Ramos (cell line): ENCODE measurements around the gene ADAMTS9.

Experiments used
- in situ Hi-C: fragments of 300-500 bp; cut with MboI; formaldehyde crosslinking; loops from one replicate; pipeline ENCODE4 v1.14.3; 2022; ENCODE audit warnings: low sequenced_read_pairs; ENCODE audit not compliant: unreplicated experiment

Gene ADAMTS9

DNA sequence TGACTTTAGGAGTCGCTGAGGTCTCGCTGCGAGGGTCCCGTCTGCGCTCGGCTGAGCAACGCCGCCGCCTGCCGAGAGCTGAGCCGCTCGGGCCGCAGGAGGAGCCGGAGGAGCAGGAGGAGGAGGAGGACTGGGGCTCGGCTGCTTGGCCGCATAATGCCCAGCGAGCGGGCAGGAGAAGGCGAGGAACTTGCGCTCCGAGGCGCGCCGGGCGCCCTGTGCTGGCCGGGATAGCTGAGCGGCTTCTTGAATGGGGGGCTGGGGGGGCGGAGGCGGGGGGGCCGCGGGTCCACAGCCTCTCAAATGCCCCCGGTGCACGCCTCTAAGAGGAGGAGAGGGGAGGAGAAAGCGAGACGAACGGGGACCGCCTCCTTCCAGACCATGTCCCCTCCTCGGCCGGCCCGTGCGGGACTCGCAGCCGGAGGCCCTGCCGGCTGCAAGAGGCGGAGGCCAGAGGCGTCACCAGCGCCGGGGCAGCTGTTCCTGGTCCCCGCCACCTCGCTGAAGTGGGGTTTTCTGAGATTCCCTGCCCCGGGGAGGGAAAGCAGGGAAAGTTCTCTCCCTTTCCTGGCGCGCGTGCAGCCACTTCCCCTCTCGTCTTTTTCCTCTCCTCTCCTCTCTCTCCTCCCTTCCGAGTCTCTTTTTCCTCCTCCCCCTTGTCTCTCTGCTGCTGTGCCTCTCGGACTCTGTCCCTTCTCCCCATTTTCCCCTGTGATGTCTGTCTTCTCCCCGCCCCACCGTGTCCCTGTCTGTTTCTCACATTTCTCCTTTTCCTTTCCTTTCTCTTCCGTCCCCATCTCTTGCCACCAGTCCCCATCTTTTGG, at the start of gene ADAMTS9:
Gene ADAMTS9, minus strand, starts transcription at position 220 of the 824 bp plus-strand sequence. CDS start 343 bp downstream, outside the sequence.
- in situ Hi-C loops = no loop called here

GRCh38 chr3:64732576-64732975, 44.8 kb upstream of the ADAMTS9 start:
- in situ Hi-C loops = no loop called here

GRCh38 chr3:64730681-64731080, 42.9 kb upstream of the ADAMTS9 start:
- in situ Hi-C loops = no loop called here

DNA sequence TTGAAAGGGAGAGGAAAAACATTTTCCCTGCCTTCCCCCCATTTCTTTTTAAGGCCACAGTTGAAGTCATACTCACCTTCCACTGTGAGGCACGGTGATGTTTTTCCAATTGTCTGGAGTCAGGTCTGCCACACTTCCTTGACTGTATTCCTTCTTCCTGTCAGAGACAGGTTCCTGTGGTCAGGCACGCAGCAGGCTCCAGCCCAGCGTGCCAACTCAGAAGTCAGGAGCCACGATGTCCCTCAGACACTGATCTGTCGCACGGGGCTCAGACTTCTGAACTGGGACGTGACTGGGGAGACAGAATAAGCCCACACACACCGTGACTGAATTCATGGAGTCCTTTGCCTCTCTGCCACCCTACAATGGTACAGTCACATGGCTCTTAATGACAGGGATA, 41.2 kb upstream of the ADAMTS9 start:
- in situ Hi-C loops = no loop called here

DNA sequence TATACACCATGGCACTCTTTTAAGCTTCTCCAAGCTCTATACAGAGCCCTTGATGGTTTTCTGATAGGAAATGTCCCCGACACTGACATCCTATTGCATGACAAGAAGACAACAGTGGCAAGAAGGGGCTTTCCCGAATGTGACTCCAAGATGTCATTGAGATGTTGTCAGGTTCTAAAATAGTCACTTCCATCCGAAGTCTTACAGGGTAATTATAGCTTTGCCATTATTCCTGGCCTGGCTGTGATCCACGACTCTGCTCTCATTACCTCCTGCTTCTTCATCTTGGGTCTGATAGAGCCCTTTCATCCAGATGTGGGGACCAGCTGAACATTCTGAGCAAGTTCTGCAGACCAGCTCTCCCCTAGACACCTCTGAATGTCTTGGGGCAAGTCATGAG, 40.6 kb upstream of the ADAMTS9 start:
- in situ Hi-C loops = no loop called here

DNA sequence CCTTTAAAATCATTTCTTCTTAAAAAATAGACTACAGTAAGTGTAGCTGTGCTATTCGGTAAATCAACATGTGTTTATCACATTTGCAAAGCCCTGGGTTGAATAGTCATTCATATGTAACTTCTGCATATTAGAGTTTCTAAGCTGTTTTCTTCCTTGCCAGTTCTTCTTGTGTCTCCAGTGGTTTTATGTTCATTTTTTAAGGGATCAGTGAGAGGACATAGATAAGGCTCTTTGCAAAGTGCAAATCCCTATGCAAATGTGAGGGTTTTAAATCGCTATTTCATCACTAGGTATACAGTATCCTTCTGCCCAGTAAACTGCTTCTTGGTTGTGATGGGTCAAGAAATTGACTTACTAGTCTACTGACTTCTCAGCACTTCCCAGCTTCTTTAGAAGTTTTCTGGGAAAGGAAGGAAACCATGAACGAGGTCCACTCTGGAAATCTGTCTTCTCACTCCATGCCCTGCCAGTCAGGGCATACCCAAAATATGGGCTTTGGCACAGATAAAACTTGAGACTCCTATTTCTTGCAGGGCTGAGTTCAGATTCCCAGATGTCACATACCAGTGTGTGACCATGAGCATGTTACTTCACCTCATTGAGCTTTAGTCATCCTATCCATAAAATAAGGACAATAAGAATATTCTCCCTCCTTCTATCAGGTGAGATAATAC, 38.8 kb upstream of the ADAMTS9 start:
- in situ Hi-C loops = no loop called here

DNA sequence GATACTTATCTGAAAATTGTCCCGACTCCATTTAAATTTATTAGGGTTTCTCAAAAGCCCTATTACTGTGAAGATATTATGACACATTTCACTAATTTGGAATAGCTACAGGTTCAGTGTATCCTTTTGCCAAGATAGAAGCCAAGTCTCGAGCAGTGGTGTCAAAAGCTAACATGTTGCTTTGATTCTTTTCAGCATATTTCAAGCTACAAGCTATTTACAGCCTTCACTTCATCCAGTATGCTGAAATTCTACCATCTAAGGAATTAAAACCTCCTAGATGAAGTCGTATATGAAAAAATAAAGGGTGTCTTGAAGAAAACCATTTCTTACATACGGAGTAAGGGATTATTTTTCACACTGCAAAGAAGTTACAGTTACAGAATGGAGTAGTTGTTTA, 31.2 kb upstream of the ADAMTS9 start:
- in situ Hi-C loops = no loop called here

DNA sequence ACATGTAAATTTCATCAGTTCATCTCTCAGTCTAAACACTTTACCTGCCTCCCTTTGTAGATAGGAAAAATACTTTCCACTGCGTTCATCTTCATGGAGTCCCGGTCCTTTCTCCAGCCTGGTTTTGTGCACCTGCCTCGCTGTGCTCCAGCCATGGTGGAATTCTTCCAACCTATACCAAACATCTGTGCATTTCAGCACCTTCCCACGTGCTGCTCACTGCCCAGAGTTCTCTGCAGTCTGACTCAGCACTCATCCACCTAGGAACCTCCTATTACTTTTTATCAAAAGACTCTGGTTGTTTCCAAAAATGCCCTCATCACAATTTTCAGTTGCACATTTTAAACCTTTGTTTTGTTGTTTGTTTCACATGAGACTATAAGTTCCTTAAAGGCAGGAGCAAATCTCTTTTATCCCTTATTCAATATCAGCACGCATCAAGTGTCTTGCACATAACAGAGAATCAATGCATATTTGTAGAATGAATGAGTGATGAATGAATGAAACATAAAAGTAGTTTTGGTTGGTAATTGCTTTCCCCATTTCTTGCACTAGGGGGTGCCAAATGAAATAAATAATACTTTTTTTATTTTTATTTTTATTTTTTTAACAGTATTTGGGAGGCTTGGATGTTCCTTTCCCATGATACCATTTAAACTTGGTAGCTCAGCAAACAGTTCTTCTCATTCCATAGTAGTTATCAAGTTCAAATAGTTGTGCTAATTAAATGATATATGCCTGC, 30.2 kb upstream of the ADAMTS9 start:
- in situ Hi-C loops = no loop called here

GRCh38 chr3:64717411-64717810, 29.6 kb upstream of the ADAMTS9 start:
- in situ Hi-C loops = no loop called here

DNA sequence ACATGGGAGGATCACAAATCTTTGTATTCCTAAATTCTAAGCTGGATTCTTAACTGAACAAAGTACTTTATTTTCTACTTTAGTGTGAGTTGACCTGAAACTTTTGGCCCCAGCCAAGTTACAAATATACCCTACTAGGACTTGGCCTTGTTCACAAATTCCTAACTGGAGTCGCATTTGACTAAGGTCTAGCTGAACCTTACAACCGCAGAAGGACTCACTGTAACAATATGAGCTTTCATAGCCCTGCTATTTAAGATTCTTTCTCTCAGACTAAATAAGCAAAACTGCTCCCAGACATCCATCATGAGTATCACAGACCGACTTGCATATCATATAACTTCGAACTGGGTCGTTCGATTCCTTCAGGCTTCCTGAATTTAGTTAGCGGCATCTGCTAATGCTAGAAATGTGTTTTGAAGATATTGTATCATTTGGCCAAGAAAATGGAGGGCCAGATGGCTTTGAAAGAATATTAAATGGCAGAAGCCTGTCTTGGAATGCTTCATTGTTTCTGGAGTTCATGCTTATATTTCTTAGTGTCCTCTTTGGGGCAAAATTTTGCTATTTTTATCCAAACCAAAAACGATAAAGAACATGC, 28.4 kb upstream of the ADAMTS9 start:
- in situ Hi-C loops = no loop called here

GRCh38 chr3:64715211-64715982, 27.6 kb upstream of the ADAMTS9 start:
- in situ Hi-C loops = no loop called here

DNA sequence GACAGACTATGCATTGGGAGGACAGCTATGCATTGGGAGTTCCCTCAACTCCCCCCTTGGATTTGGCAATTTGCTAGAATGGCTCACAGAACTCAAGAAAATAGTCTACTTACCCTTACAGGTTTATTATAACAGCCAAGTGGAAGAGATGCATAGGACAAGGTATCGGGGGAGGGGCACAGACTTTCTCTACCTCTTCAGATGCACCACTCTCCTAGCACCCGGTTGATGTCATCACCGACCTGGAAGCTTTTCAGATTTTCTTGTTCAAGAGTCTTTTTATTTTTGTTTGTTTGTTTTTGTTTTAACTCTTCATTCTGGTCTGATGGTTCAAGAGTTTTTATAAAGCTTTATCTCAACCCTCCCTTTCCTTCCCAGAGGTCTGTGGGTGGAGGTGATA, 20.7 kb upstream of the ADAMTS9 start:
- in situ Hi-C loops = no loop called here

DNA sequence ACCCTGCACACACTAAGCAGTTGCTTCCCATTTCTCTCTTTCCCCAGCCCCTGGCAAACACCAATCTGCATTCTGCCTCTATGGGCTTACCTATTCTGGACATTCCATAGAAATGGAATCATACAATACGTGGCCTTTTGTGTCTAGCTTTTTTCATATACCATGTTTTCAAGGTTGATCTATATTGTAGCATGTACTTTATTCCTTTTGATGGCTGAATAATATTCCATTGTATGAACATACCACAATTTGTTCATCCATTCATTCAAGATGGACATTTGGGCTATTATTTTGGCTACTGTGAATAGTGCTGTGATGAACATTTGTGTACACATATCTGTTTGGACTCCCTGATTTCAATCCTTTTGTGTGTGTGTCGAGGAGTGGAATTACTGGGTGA, 18.1 kb upstream of the ADAMTS9 start:
- in situ Hi-C loops = no loop called here

DNA sequence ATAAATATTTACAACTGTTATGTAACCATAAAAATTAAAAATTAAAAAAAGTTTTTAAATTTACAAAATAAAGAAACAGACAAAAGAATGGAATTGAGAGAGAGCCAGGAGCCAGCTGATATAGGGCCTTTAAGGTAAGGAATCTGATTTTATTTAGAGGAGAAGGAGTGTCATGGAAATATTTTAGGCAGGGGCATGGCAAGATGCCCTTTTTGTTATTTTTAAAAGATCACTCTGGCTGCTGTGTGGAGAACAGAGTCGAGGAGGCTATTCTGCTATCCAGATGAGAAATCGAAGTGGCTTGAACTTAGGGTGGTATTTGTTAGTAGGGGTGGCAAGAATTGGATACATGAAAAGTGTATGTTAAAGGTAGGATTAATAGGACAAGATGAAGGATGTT, 9.1 kb upstream of the ADAMTS9 start:
- in situ Hi-C loops = no loop called here

DNA sequence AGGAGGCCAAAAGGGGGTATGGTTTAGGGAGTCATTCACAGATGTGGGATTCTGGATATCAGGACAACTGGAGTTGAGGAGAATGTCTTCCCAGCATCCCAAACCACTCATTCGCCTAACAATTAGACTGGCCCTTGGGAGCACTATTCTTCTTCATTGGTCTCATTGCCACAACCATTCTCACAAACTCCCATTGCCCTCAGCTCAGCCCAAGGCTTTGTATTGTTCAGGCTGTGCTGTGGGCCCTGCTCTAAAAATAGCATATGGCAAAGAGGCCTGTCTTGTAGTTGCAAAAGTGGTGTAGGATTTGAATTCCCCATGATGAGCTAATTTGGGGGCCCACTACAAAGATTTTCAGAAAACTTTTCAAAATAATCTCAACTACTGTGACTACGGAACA, 6.3 kb upstream of the ADAMTS9 start:
- in situ Hi-C loops = no loop called here

DNA sequence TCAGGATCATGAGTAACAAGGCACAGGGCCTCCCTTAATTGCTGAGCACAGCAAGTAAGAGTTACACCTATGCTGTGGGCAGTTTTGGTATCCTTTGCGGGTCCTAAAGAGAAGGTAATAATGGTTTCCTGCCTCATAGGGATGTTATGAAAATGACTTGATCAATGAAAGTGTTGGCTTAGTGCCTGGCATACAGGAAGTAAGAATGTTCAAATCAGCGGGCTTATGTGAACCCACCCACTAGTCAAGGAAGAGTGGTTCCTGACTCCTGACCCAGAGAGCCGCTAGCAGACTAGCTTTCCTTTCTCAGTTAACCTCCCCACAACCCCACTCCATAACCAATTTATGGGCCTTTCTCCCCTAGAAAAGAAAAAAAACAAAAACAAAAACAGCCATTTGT, 5.2 kb upstream of the ADAMTS9 start:
- in situ Hi-C loops = no loop called here

DNA sequence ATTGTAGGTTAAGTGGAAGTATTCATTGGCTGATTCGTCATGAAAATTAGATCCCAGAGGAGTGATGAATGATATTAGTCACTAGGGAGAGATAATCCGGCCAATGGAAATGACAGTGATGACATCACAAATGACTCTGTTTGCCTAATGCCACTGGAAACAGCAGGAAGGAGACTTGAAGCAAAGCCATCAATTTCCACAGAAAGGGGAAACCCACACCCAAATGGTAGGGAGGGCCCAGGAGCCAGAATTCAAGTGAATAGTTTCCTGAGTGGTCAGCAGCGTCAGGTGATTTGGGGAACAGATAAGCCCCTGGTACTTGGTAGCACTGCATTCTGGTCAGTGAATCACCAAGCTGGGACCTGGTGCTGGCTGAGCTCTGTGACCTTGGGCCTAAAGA, 3.3 kb upstream of the ADAMTS9 start:
- in situ Hi-C loops = no loop called here

DNA sequence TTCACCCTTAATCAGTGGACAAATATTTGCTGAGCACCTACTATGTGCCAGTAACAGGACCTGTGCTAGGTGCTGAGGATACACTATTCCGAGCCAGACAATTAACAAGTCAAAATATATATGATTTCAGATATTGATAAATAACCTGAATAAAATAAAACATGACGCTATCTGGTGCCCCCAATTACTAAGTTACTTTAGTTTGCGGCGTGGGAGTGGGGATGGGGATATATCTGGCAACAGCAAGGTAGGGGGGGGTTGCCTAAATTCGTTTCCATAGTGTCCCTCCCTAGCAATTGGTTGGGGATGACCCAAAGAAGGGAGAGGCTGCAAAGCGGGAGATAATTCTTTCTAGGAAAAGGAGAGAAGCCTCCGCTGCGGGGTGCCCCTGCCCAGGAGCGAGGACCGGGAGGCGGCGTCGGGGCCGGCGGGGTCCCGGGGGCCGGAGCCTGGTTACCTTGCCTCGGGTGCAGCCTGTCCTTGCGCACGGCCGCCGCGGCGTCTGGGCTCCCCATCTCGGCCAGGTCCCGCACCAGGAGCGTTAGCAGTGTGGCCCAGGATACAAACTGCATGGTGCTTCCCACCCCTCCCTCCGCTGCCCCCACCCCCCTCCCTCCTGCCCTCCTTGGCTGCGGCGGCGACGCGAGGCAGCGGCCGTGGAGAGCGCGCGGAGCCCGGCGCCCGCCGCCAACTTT, 567 bp downstream of the ADAMTS9 start:
- in situ Hi-C loops = no loop called here

DNA sequence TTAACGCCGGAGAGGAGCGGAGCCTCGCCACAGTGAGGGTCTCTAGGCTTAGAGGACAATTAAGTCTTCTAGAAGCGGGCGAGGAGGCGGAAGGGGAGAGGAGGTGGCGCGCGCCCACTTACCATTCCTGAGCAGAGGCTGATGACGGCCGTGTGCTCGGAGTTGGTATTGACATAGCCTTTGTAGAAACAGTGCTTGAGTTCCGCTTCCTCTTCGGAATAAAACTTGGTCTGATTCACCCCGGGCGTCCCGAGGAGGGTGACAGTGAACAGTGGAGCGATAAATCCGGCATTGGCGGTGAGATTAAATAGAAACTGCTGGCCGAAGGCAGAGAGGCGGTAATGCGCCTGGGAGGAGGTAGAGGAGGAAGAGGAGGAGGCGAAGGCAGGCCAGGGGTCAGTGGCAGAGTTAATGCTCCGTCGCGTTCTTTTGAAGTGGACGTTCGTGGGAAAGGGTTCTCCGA, 1.3 kb downstream of the ADAMTS9 start:
- in situ Hi-C loops = no loop called here
